Peyer's patch (tissue), 4 donors: ENCODE measurements around the gene EIF5. TPM values are rescaled to one million over a fixed set of nuclear protein-coding genes. Genes with fewer than 3 reads are reported as not detected.

ENCODE experiments used
- DNase-seq, 3 donors: peaks; one replicate each; pipeline ENCODE4 v3.0.0-alpha.2; 2017 to 2019
- H3K27ac ChIP-seq, 4 donors: fragments of 200-600 bp; sonication (generic); one replicate each; pipeline ENCODE4 v1.5.1; 2016 to 2019
- H3K27me3 ChIP-seq, 2 donors: fragments of 200-600 bp; sonication (generic); one replicate each; pipeline ENCODE4 v1.5.1; 2019
- H3K36me3 ChIP-seq, 3 donors: fragments of 200-600 bp; sonication (generic); one replicate each; pipeline ENCODE4 v1.5.1; 2016 to 2019
- H3K4me1 ChIP-seq, 4 donors: fragments of 200-600 bp; sonication (generic); one replicate each; pipeline ENCODE4 v1.5.1; 2016 to 2019
- H3K4me3 ChIP-seq, 4 donors: fragments of 200-600 bp; sonication (generic); 1 replicate in 3 of 4; 2 replicates in 1 of 4; pipeline ENCODE4 v1.5.1; 2016 to 2019; ENCODE audit warnings: mild to moderate bottlenecking in 1 of 4
- H3K9me3 ChIP-seq, 4 donors: fragments of 200-600 bp; sonication (generic); one replicate each; pipeline ENCODE4 v1.5.1; 2016 to 2019; ENCODE audit warnings: mild to moderate bottlenecking in 1 of 4
- CTCF ChIP-seq, 6 experiments: fragments of 450-650 bp in 4 of 6; fragments of 200-600 bp in 2 of 6; sonication (generic) in 1 of 6; IDR thresholded peaks; one replicate each; pipeline ENCODE4 v1.5.1; 2017 to 2019; ENCODE audit warnings: antibody characterized with exemption in 6 of 6, mild to moderate bottlenecking in 3 of 6, moderate library complexity in 1 of 6
- POLR2A ChIP-seq, 2 donors: fragments of 450-650 bp; IDR thresholded peaks; one replicate each; pipeline ENCODE4 v1.5.1; 2017; ENCODE audit warnings: antibody characterized with exemption in 2 of 2, mild to moderate bottlenecking in 2 of 2, moderate library complexity in 2 of 2
- total RNA-seq, 4 donors: library from RNA; depleted of rRNA; stranded (reverse); fragments of >200 nt; gene quantifications; one replicate each; pipeline ENCODE4 v1.1.0, GENCODE V29; 2016

EIF5 gene
- total RNA-seq, 4 donors from 2014 or later: 176 to 226 (median 217) TPM

DNA sequence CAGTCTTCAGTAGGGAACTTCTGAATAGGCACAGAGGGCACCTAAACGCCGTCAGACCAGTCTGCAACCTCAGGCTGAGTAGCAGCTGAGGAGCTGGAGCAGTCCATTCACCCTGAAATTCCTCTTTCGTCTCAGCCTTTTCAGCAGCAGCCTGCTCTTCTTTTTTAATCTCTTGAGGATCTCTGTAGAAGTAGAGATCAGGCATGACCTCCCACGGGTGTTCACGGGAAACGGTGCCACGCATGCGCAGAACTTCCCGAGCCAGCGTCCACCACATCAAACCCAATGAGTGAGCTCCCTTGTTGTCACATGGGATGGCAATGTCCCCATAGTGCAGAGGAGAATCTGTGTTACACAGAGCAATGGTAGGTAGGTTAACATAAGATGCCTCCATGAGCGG lies 40.1 kb downstream of the EIF5 start:
- no peak overlapping the region for H3K4me3 ChIP-seq
- no peaks in the 10 kb centered on the region for H3K27me3 ChIP-seq
- TF ChIP-seq POLR2A (IDR thresholded peaks at IDR 0.05) (no peak), CTCF (IDR thresholded peaks at IDR 0.05) (no peak)

DNA sequence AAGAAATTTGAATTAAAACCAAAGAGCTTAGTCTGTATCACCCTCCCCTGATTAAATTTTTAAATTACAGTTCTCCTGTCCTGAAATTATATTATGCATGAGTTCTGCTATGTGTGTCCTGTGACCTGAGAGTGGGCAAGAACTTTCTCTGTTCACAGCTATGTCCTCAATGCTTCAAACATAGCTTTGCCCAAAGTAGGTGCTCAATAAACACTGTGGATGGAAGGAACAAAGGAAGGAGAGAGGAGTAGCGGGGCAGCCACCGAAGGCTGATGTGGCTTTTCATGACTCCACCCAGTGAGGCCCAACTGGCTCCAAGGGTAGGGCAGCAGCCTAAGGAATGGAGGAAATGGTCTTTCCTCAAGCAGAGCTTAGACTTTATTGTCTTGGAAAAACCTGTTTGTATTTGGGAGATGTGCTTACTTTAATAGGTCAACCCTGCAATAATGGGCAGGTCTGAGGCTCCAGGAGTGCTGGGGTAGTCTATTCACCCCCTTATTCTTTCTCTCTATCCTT lies 43.5 kb downstream of the EIF5 start:
- no peak for TF ChIP-seq POLR2A (IDR thresholded peaks at IDR 0.05)
- no peak for TF ChIP-seq CTCF (IDR thresholded peaks at IDR 0.05)
- Histone ChIP-seq H3K4me3 (no peak overlapping the region), H3K4me1 (no peaks in the 10 kb centered on the region), H3K36me3 (no peaks in the 10 kb centered on the region), H3K27me3 (no peaks in the 10 kb centered on the region), H3K9me3 (no peaks in the 10 kb centered on the region), H3K27ac (no peak overlapping the region)
- DNase-seq: no peak

More for the DNA sequence above, 40.1 kb downstream of the EIF5 start:
- DNase-seq: no peak
- Histone ChIP-seq H3K9me3 (no peaks in the 10 kb centered on the region), H3K27ac (no peak overlapping the region), H3K4me1 (no peaks in the 10 kb centered on the region), H3K36me3 (no peaks in the 10 kb centered on the region)

GRCh38 chr14:103378038-103378854 lies 44.2 kb downstream of the EIF5 start:
- Histone ChIP-seq H3K4me1 (no peaks in the 10 kb centered on the region), H3K4me3 (no peak overlapping the region), H3K36me3 (no peaks in the 10 kb centered on the region), H3K9me3 (no peaks in the 10 kb centered on the region), H3K27ac (no peak overlapping the region), H3K27me3 (no peaks in the 10 kb centered on the region)
- DNase-seq: no peak
- no peak for TF ChIP-seq POLR2A (IDR thresholded peaks at IDR 0.05)
- TF ChIP-seq CTCF (IDR thresholded peaks at IDR 0.05): no peak

DNA sequence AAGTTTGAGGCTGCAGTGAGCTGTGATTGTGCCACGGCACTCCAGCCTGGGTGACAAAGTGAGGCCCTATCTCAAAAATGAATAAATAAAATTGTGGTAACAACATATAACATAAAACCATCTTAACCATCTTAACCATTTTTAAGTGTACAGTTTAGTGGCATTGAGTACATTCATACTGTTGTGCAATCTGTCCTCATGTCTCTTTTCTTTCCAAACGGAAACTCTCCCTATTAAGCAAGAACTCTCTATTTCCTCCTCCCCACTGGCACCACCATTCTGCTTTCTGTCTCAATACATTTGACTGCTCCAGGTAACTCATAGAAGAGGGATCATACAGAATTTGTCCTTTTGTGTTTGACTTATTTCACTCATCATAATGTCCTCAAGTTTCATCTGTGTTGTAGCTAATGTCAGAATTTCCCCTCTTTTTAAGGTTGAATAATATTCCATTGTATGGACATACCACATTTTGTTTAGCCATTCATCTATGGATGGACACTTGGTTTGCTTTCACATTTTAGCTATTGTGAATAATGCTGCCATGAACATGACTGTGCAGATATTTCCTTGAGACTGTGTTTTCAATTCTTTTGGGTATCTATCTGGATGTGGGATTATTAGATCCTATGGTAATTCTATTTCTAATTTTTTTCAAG lies 46.8 kb downstream of the EIF5 start:
- Histone ChIP-seq H3K4me3 (no peak overlapping the region), H3K36me3 (no peaks in the 10 kb centered on the region), H3K27me3 (no peaks in the 10 kb centered on the region), H3K27ac (no peak overlapping the region), H3K4me1 (peaks cover 0 to 7% (median 3%) of the 10 kb centered on the region in 4 donors), H3K9me3 (no peaks in the 10 kb centered on the region)
- no peak for DNase-seq
- TF ChIP-seq CTCF (IDR thresholded peaks at IDR 0.05) (no peak), POLR2A (IDR thresholded peaks at IDR 0.05) (no peak)

DNA sequence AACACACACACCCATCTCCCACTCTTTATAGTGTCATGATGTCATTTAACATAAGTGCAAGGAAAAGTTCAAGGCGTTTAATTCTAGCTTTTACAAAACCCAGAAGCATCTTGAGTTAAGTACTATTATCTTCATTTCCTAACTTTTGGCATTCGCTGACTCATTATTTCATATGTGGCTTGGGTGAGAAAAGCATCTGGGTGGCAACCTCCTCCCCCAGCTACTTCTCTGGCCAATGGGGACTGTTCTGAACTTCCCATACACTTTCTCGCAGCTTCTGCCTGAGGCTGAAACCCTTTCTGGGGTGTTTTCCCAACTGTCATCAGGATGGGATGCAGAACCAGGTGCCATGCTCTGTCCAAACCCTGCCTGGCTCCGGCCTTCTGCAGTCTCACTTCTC lies 48.3 kb downstream of the EIF5 start:
- DNase-seq: no peak
- no peak overlapping the region for H3K4me3 ChIP-seq
- no peaks in the 10 kb centered on the region for H3K9me3 ChIP-seq
- no peak overlapping the region for H3K27ac ChIP-seq
- peaks cover 0 to 11% (median 4%) of the 10 kb centered on the region in 4 donors for H3K4me1 ChIP-seq
- TF ChIP-seq POLR2A (IDR thresholded peaks at IDR 0.05): no peak
- no peak for TF ChIP-seq CTCF (IDR thresholded peaks at IDR 0.05)
- no peaks in the 10 kb centered on the region for H3K27me3 ChIP-seq
- H3K36me3 ChIP-seq: no peaks in the 10 kb centered on the region
